ENCODE results near the gene ARG2. TPM values are rescaled to one million over a fixed set of nuclear protein-coding genes. Genes with fewer than 3 reads are reported as not detected.

The ARG2 gene
- total and polyA plus RNA-seq, 9 of the 15 experiments (the other 6 are each of a cell fraction or from before 2014, with no cell fraction given), result 6.2 to 75.0 (median 17.8) TPM

GRCh38 chr14:67576216-67576955 is 43.3 kb upstream of the ARG2 start:
- ChIA-PET CTCF (ENCODE audit: low intra/inter-chr PET ratio) (no interaction called here), POLR2A (interaction anchor here (0.6 to 0.7 kb wide), 3 partner anchors 126 to 1823 kb away, joined by 3 to 4 read pairs (median 4); no protein-coding TSS in a partner anchor)
- no peak for FAIRE-seq
- ATAC-seq, result no peak
- H3K4me1 ChIP-seq (replicated peaks in 1 of 2; ENCODE audit: control insufficient read depth in 2 of 2, insufficient read depth in 2 of 2, low read length in 2 of 2), result peaks cover 0 to 5% of the 10 kb centered on the region in 2 experiments; a peak in 2 of 5 replicates
- no peak overlapping the region for H2AFZ ChIP-seq (ENCODE audit: low read depth, low read length)
- in situ Hi-C loops (cut with MboI) (loop anchor here (10.0 kb wide), 1 partner anchor 152 kb away; no protein-coding TSS in a partner anchor), intact Hi-C loops (cut with micrococcal nuclease) (no loop called here)
- H3K27me3 ChIP-seq (ENCODE audit: control insufficient read depth in 2 of 2, insufficient read depth in 2 of 2, low read length in 2 of 2), result no peaks in the 10 kb centered on the region; a peak in 1 of 5 replicates
- H3K27ac ChIP-seq (ENCODE audit: extremely low read depth, low read depth, low read length), result no peak overlapping the region
- no peak overlapping the region for H3K4me3 ChIP-seq
- no peak overlapping the region for H3K4me2 ChIP-seq (ENCODE audit: insufficient read depth, low read length)
- no peaks in the 10 kb centered on the region for H3K79me2 ChIP-seq (ENCODE audit: control insufficient read depth, insufficient read depth, low read length)
- 51% methylated on average over 4 of the region's 7 CpGs for WGBS (ENCODE audit: insufficient coverage, low coverage, missing lambda C conversion rate)
- H3K9ac ChIP-seq (ENCODE audit: insufficient read depth in 1 of 2, low read depth in 2 of 2, low read length in 2 of 2), result no peak overlapping the region
- H3K36me3 ChIP-seq (ENCODE audit: control insufficient read depth, insufficient read depth, low read length), result no peaks in the 10 kb centered on the region
- no peaks in the 10 kb centered on the region; the same call in 1 of the 2 replicates for H4K20me1 ChIP-seq (replicated peaks; ENCODE audit: control insufficient read depth, insufficient read depth, low read length)
- no TSS peak for BruUV-seq (replicated peaks)
- H3K9me3 ChIP-seq (replicated peaks; ENCODE audit: control insufficient read depth, insufficient read depth, low read depth, low read length), result no peaks in the 10 kb centered on the region
- no peaks in the 10 kb centered on the region for H3K9me1 ChIP-seq (ENCODE audit: control insufficient read depth, insufficient read depth, low read length)
- no peak for DNase-seq (ENCODE audit: extremely low read depth in 1 of 4, low spot score in 3 of 4)
- TF ChIP-seq POU5F1 (IDR thresholded peaks at IDR 0.05; ENCODE audit: borderline replicate concordance, low read depth, low read length, partially characterized antibody) (no peak), IFI16 (CRISPR knock-in tag; IDR thresholded peaks at IDR 0.05) (no peak)

GRCh38 chr14:67577181-67577808 is 42.4 kb upstream of the ARG2 start:
- CTCF ChIA-PET (ENCODE audit: low intra/inter-chr PET ratio), result no interaction called here
- BruUV-seq (replicated peaks), result no TSS peak
- no peaks in the 10 kb centered on the region for H3K9me3 ChIP-seq (replicated peaks; ENCODE audit: control insufficient read depth, insufficient read depth, low read depth, low read length)
- in situ Hi-C loops (cut with MboI) (loop anchor here (10.0 kb wide), 1 partner anchor 152 kb away; no protein-coding TSS in a partner anchor), intact Hi-C loops (cut with micrococcal nuclease) (no loop called here)
- H3K4me3 ChIP-seq, result no peak overlapping the region
- no peaks in the 10 kb centered on the region; a peak in 1 of 5 replicates for H3K4me1 ChIP-seq (replicated peaks in 1 of 2; ENCODE audit: control insufficient read depth in 2 of 2, insufficient read depth in 2 of 2, low read length in 2 of 2)
- no peak overlapping the region for H3K9ac ChIP-seq (ENCODE audit: insufficient read depth in 1 of 2, low read depth in 2 of 2, low read length in 2 of 2)
- FAIRE-seq, result no peak
- no peak overlapping the region for H3K27ac ChIP-seq (ENCODE audit: extremely low read depth, low read depth, low read length)
- H3K4me2 ChIP-seq (ENCODE audit: insufficient read depth, low read length), result no peak overlapping the region
- no peaks in the 10 kb centered on the region for H3K36me3 ChIP-seq (ENCODE audit: control insufficient read depth, insufficient read depth, low read length)
- no peaks in the 10 kb centered on the region; the same call in 1 of the 2 replicates for H4K20me1 ChIP-seq (replicated peaks; ENCODE audit: control insufficient read depth, insufficient read depth, low read length)
- no peak overlapping the region for H2AFZ ChIP-seq (ENCODE audit: low read depth, low read length)
- no peak for ATAC-seq
- POLR2A ChIA-PET, result interaction anchor here (0.5 kb wide), 1 partner anchor 1159 kb away, joined by 3 read pairs; no protein-coding TSS in a partner anchor
- H3K27me3 ChIP-seq (ENCODE audit: control insufficient read depth in 2 of 2, insufficient read depth in 2 of 2, low read length in 2 of 2), result no peaks in the 10 kb centered on the region; a peak in 1 of 5 replicates
- no peaks in the 10 kb centered on the region for H3K79me2 ChIP-seq (ENCODE audit: control insufficient read depth, insufficient read depth, low read length)
- WGBS (ENCODE audit: insufficient coverage, low coverage, missing lambda C conversion rate), result 55% methylated on average over 11 of the region's 13 CpGs
- no peaks in the 10 kb centered on the region for H3K9me1 ChIP-seq (ENCODE audit: control insufficient read depth, insufficient read depth, low read length)
- no peak for DNase-seq (ENCODE audit: extremely low read depth in 1 of 4, low spot score in 3 of 4)
- TF ChIP-seq FOXK1 (CRISPR knock-in tag; IDR thresholded peaks at IDR 0.05; ENCODE audit: borderline replicate concordance), result no peak
- TF ChIP-seq ZSCAN29 (IDR thresholded peaks at IDR 0.05), result no peak
- no peak for TF ChIP-seq ZNF512 (tag; IDR thresholded peaks at IDR 0.05)
- TF ChIP-seq IRF9 (tag; IDR thresholded peaks at IDR 0.05), result no peak
- TF ChIP-seq SIN3A (IDR thresholded peaks at IDR 0.05; ENCODE audit: borderline replicate concordance in 2 of 2, control insufficient read depth in 1 of 2, low read depth in 2 of 2, low read length in 2 of 2), result no peak
- no peak for TF ChIP-seq RHOXF2B (CRISPR knock-in tag; conservative IDR thresholded peaks at IDR 0.05)
- TF ChIP-seq NELFE (IDR thresholded peaks at IDR 0.05; ENCODE audit: insufficient read depth, insufficient read length), result no peak
- no peak for TF ChIP-seq HCFC1 (IDR thresholded peaks at IDR 0.05; ENCODE audit: low read depth, low read length)
- TF ChIP-seq PHF20 (IDR thresholded peaks at IDR 0.05; ENCODE audit: partially characterized antibody), result no peak
